GM10248 (cell line): ENCODE data around the gene C20orf96.
"Not testable (repeated sequence)": the region's sequence is repeated elsewhere in the genome, so short reads cannot be mapped to it uniquely, and the experiment has no call there.

Experiments
- CTCF ChIA-PET: fragments of 300-600 bp; sonication (Branson Sonifier 250); formaldehyde crosslinking; extraction: SDS; loops from one replicate; lab custom pipeline; 2021; ENCODE audit warnings: antibody characterized with exemption; lab: Yijun Ruan, JAX
- POLR2A ChIA-PET: fragments of 350-650 bp; sonication (Branson Sonifier 250); formaldehyde crosslinking; extraction: SDS; loops from one replicate; lab custom pipeline; 2020; ENCODE audit warnings: antibody characterized with exemption; lab: Yijun Ruan, JAX
- DNase-seq: peaks from one replicate; pipeline ENCODE4 v3.0.0; 2012; ENCODE audit errors: extremely low spot score
- TF ChIP-seq, protein P1 (sequence below): IDR thresholded peaks from 2 replicates; pipeline ENCODE4 v1.5.1; 2012; ENCODE audit warnings: mild to moderate bottlenecking, low read depth; ENCODE audit errors: extremely low read depth, missing control alignments, control extremely low read depth

C20orf96 gene

GRCh38 chr20:290084-290831 is at the start of gene C20orf96:
Gene C20orf96, minus strand, starts transcription at chr20:290750. Its CDS starts 140 bp downstream, at chr20:290610.
- peak; percentile 98 for DNase-seq
- ChIA-PET CTCF (interaction anchor here (1.2 kb wide), 1 partner anchor 40 kb away, joined by 6 read pairs; no protein-coding TSS in a partner anchor), POLR2A (no interaction called here)
- TF ChIP-seq, protein P1, sequence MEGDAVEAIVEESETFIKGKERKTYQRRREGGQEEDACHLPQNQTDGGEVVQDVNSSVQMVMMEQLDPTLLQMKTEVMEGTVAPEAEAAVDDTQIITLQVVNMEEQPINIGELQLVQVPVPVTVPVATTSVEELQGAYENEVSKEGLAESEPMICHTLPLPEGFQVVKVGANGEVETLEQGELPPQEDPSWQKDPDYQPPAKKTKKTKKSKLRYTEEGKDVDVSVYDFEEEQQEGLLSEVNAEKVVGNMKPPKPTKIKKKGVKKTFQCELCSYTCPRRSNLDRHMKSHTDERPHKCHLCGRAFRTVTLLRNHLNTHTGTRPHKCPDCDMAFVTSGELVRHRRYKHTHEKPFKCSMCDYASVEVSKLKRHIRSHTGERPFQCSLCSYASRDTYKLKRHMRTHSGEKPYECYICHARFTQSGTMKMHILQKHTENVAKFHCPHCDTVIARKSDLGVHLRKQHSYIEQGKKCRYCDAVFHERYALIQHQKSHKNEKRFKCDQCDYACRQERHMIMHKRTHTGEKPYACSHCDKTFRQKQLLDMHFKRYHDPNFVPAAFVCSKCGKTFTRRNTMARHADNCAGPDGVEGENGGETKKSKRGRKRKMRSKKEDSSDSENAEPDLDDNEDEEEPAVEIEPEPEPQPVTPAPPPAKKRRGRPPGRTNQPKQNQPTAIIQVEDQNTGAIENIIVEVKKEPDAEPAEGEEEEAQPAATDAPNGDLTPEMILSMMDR: peak; percentile 28

- POLR2A ChIA-PET, DNase-seq, CTCF ChIA-PET: not testable (repeated sequence)
Measured at GRCh38 chr20:336040-336439, 45.5 kb upstream of the C20orf96 start.

- no peak for DNase-seq
- TF ChIP-seq, protein P1: no peak
- CTCF ChIA-PET: interaction anchor here (1.3 to 6.3 kb wide), 2 partner anchors 11 to 20 kb away, joined by 5 to 83 read pairs; partner anchors contain the start of gene NRSN2
- POLR2A ChIA-PET: no interaction called here
Measured at GRCh38 chr20:334578-334977, 44.0 kb upstream of the C20orf96 start.

- peak; percentile 80 for DNase-seq
- ChIA-PET POLR2A (no interaction called here), CTCF (interaction anchor here (0.6 to 6.3 kb wide), 43 partner anchors 10 to 336 kb away, joined by 3 to 83 read pairs (median 4); partner anchors contain the start of genes CSNK2A1, DEFB129, NRSN2 and ZCCHC3)
- TF ChIP-seq, protein P1: peak; percentile 85
Measured at GRCh38 chr20:330233-331149, 39.9 kb upstream of the C20orf96 start.

GRCh38 chr20:329851-330232 is 39.3 kb upstream of the C20orf96 start:
- TF ChIP-seq, protein P1: no peak
- no peak for DNase-seq
- ChIA-PET POLR2A (no interaction called here), CTCF (interaction anchor here (0.8 to 6.3 kb wide), 23 partner anchors 11 to 337 kb away, joined by 3 to 83 read pairs (median 6); partner anchors contain the start of genes DEFB129, NRSN2 and ZCCHC3)

- no peak for DNase-seq
- ChIA-PET POLR2A (interaction anchor here (0.7 kb wide), 1 partner anchor 29 kb away, joined by 7 read pairs; no protein-coding TSS in a partner anchor), CTCF (interaction anchor here (1.2 to 6.3 kb wide), 14 partner anchors 11 to 254 kb away, joined by 3 to 83 read pairs (median 12); partner anchors contain the start of genes NRSN2 and ZCCHC3)
- TF ChIP-seq, protein P1: no peak
Measured at GRCh38 chr20:328975-329695, 38.6 kb upstream of the C20orf96 start.
